ENCODE results near the gene PRPF18. TPM values are rescaled to one million over a fixed set of nuclear protein-coding genes. Genes with fewer than 3 reads are reported as not detected.

PRPF18 gene
- total RNA-seq, 1 experiment from 2014 or later = 21.9 TPM

DNA sequence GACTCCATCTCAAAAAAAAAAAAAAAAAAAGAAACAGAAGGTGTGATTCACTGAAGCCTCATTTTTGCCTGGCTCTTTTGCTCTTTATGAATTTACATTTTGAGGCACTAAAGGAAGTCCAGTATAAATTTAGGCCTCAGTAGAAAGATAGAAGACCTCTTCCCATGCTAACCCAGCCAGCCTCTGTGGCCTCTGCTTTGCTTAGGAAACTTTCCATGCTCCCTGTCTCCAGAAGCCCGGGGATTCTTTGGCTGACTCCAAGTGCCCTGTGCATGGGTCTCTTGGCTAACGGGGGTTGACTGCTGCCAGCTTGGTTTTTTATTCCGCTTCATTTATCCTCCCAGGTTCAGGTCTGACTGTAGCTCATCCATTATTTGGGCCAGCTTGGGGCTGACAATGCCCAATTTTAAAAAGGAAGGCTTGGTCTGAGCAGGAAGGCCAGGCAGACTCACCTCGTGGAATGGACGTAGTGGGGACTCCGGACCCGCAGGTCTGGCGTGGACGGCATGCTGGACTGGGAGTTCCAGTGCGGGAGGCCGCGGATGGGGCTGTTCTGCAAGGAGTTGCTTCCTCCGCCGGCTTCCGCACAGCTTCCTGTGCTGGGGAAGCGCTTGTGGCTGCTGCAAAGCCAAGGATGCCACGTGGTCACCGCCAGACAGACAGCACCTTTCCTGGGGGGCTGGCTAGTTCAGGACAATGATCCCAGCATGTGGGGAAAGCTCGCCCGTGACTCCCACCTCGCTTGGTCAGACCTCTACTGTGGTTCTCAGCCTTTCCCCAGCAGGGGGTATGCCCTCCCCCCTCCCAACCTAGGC is 72.3 kb downstream of the PRPF18 start:
- H3K27ac ChIP-seq (ENCODE audit: low read depth, low read length, poor library complexity, severe bottlenecking) = no peak overlapping the region
- POLR2A ChIA-PET (ENCODE audit: low non-redundant PET) = interaction anchor here (0.8 kb wide), 2 partner anchors 42 to 64 kb away, joined by 12 to 36 read pairs; no protein-coding TSS in a partner anchor
- peaks cover 6% of the 10 kb centered on the region for H3K36me3 ChIP-seq (ENCODE audit: insufficient read depth, low read length, poor library complexity, severe bottlenecking)
- intact Hi-C loops (cut with micrococcal nuclease; ENCODE audit: unreplicated experiment) = no loop called here
- H3K4me3 ChIP-seq (ENCODE audit: low read depth, low read length, poor library complexity, severe bottlenecking) = no peak overlapping the region
- H3K27me3 ChIP-seq (replicated peaks; ENCODE audit: insufficient read depth, low read depth, low read length, poor library complexity) = no peaks in the 10 kb centered on the region
- peaks cover 4% of the 10 kb centered on the region for H3K4me1 ChIP-seq (ENCODE audit: insufficient read depth, low read length, poor library complexity, severe bottlenecking)
- CTCF ChIA-PET = interaction anchor here (0.6 to 0.9 kb wide), 3 partner anchors 119 to 276 kb away, joined by 3 to 5 read pairs (median 3); no protein-coding TSS in a partner anchor
- no peak for DNase-seq (ENCODE audit: low spot score)
- no TSS peak for BruUV-seq (replicated peaks)
- no peaks in the 10 kb centered on the region for H3K9me3 ChIP-seq (ENCODE audit: low read depth, low read length, poor library complexity, severe bottlenecking)
- TF ChIP-seq, protein P1, sequence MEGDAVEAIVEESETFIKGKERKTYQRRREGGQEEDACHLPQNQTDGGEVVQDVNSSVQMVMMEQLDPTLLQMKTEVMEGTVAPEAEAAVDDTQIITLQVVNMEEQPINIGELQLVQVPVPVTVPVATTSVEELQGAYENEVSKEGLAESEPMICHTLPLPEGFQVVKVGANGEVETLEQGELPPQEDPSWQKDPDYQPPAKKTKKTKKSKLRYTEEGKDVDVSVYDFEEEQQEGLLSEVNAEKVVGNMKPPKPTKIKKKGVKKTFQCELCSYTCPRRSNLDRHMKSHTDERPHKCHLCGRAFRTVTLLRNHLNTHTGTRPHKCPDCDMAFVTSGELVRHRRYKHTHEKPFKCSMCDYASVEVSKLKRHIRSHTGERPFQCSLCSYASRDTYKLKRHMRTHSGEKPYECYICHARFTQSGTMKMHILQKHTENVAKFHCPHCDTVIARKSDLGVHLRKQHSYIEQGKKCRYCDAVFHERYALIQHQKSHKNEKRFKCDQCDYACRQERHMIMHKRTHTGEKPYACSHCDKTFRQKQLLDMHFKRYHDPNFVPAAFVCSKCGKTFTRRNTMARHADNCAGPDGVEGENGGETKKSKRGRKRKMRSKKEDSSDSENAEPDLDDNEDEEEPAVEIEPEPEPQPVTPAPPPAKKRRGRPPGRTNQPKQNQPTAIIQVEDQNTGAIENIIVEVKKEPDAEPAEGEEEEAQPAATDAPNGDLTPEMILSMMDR (conservative IDR thresholded peaks at IDR 0.05; ENCODE audit: low read depth, low read length) = no peak
- no peak for TF ChIP-seq EZH2 (IDR thresholded peaks at IDR 0.05; ENCODE audit: borderline replicate concordance, low read depth, low read length, poor library complexity, severe bottlenecking)

DNA sequence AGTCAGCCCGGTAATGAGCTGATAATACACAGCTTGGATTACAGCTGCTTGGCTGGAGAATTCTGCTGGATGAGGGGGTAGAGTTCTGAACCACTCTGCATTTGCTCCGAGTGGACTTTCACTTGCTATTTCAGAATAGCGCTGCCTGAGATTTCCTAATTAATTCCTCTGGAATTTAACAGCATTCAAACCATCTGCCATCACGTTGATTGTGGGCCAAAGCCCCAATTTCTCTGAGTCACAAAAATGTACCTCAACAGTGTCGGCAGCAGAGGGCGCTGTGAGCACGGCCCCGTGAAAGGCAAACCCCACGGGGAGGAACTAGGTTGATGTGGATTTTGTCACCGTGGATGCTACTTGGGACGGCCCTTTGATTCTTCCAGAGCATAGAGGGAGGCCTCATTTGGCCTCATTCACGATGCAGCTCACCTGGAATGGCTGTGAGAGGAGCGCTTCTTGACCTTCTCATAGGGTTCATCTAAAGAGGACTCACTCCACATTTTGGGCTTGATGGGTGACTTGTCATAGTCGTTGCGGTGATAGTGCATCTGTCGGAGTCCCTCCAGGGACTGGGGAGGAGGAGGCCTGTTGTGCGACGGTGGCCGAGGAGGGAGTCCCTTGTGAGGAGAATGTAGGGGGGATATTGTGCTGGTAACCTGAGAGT is 73.3 kb downstream of the PRPF18 start:
- H3K9me3 ChIP-seq (ENCODE audit: low read depth, low read length, poor library complexity, severe bottlenecking) = no peaks in the 10 kb centered on the region
- no peak overlapping the region for H3K4me3 ChIP-seq (ENCODE audit: low read depth, low read length, poor library complexity, severe bottlenecking)
- POLR2A ChIA-PET (ENCODE audit: low non-redundant PET) = interaction anchor here (0.8 kb wide), 2 partner anchors 41 to 63 kb away, joined by 12 to 36 read pairs; no protein-coding TSS in a partner anchor
- CTCF ChIA-PET = interaction anchor here (0.6 to 0.9 kb wide), 4 partner anchors 118 to 695 kb away, joined by 3 to 5 read pairs (median 3); no protein-coding TSS in a partner anchor
- H3K4me1 ChIP-seq (ENCODE audit: insufficient read depth, low read length, poor library complexity, severe bottlenecking) = peaks cover 4% of the 10 kb centered on the region
- BruUV-seq (replicated peaks) = no TSS peak
- DNase-seq (ENCODE audit: low spot score) = peak; percentile 69
- H3K27ac ChIP-seq (ENCODE audit: low read depth, low read length, poor library complexity, severe bottlenecking) = no peak overlapping the region
- intact Hi-C loops (cut with micrococcal nuclease; ENCODE audit: unreplicated experiment) = loop anchor here (1.0 kb wide), 1 partner anchor 118 kb away; no protein-coding TSS in a partner anchor
- no peaks in the 10 kb centered on the region for H3K27me3 ChIP-seq (replicated peaks; ENCODE audit: insufficient read depth, low read depth, low read length, poor library complexity)
- peaks cover 6% of the 10 kb centered on the region for H3K36me3 ChIP-seq (ENCODE audit: insufficient read depth, low read length, poor library complexity, severe bottlenecking)
- no peak for TF ChIP-seq EZH2 (IDR thresholded peaks at IDR 0.05; ENCODE audit: borderline replicate concordance, low read depth, low read length, poor library complexity, severe bottlenecking)
- TF ChIP-seq, protein P1 (conservative IDR thresholded peaks at IDR 0.05; ENCODE audit: low read depth, low read length) = peak; percentile 96

DNA sequence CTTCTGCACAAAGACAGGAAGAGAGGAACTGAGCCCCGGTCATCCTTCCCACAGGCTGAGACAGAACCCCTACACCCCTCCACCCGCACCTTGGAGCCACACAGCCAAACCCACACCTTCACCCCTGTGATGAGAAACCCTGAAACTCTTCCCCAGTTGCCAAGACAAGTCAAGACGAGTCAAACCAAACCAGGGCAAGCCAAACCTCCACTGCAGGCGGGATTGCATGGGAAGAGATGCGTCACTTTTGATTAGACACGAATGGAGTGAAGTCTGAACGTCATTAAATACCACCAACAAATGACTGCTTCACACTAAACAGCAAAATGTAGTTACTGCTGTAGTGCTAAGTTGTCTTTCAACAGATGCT is 73.8 kb downstream of the PRPF18 start:
- CTCF ChIA-PET = no interaction called here
- Histone ChIP-seq H3K27ac (ENCODE audit: low read depth, low read length, poor library complexity, severe bottlenecking) (no peak overlapping the region), H3K9me3 (ENCODE audit: low read depth, low read length, poor library complexity, severe bottlenecking) (no peaks in the 10 kb centered on the region), H3K4me1 (ENCODE audit: insufficient read depth, low read length, poor library complexity, severe bottlenecking) (peaks cover 4% of the 10 kb centered on the region), H3K4me3 (ENCODE audit: low read depth, low read length, poor library complexity, severe bottlenecking) (no peak overlapping the region), H3K27me3 (replicated peaks; ENCODE audit: insufficient read depth, low read depth, low read length, poor library complexity) (no peaks in the 10 kb centered on the region), H3K36me3 (ENCODE audit: insufficient read depth, low read length, poor library complexity, severe bottlenecking) (peaks cover 10% of the 10 kb centered on the region)
- no peak for DNase-seq (ENCODE audit: low spot score)
- TF ChIP-seq, protein P1 (conservative IDR thresholded peaks at IDR 0.05; ENCODE audit: low read depth, low read length) = no peak
- no peak for TF ChIP-seq EZH2 (IDR thresholded peaks at IDR 0.05; ENCODE audit: borderline replicate concordance, low read depth, low read length, poor library complexity, severe bottlenecking)
- no TSS peak for BruUV-seq (replicated peaks)
- POLR2A ChIA-PET (ENCODE audit: low non-redundant PET) = no interaction called here
- intact Hi-C loops (cut with micrococcal nuclease; ENCODE audit: unreplicated experiment) = loop anchor here (1.0 kb wide), 1 partner anchor 118 kb away; no protein-coding TSS in a partner anchor
